Ascending aorta (tissue), 2 donors: ENCODE results near the gene MRPL22. TPM values are rescaled to one million over a fixed set of nuclear protein-coding genes. Genes with fewer than 3 reads are reported as not detected.

Source experiments
- DNase-seq, 2 donors: peaks; one replicate each; pipeline ENCODE4 v3.0.0-alpha.2; 2019; ENCODE audit warnings: low spot score in 2 of 2
- H3K27ac ChIP-seq, 2 donors: fragments of 200-600 bp; sonication (generic); one replicate each; pipeline ENCODE4 v1.5.1; 2016 to 2017; ENCODE audit warnings: mild to moderate bottlenecking in 1 of 2
- H3K27me3 ChIP-seq: fragments of 200-600 bp; sonication (generic); one replicate; pipeline ENCODE4 v1.5.1; 2017
- H3K36me3 ChIP-seq, 2 donors: fragments of 200-600 bp; sonication (generic); one replicate each; pipeline ENCODE4 v1.5.1; 2016
- H3K4me1 ChIP-seq, 2 donors: fragments of 200-600 bp; sonication (generic); one replicate each; pipeline ENCODE4 v1.5.1; 2016 to 2017; ENCODE audit warnings: mild to moderate bottlenecking in 1 of 2
- H3K4me3 ChIP-seq, 2 donors: fragments of 200-600 bp; sonication (generic); one replicate each; pipeline ENCODE4 v1.5.1; 2016 to 2017; ENCODE audit warnings: mild to moderate bottlenecking in 1 of 2
- H3K9me3 ChIP-seq, 2 donors: fragments of 200-600 bp; sonication (generic); one replicate each; pipeline ENCODE4 v1.5.1; 2016
- intact Hi-C: fragments of 100-400 bp; cut with DNase I; formaldehyde crosslinking; loops from one replicate; pipeline ENCODE4 v1.15.1; 2023
- total RNA-seq: library from RNA; depleted of rRNA; stranded (reverse); fragments of >200 nt; gene quantifications from one replicate; pipeline ENCODE4 v1.1.0, GENCODE V29; 2016
- TF ChIP-seq, protein P1 (sequence below), 3 experiments: fragments of 200-600 bp in 2 of 3; fragments of 450-650 bp in 1 of 3; sonication (generic) in 2 of 3; IDR thresholded peaks; one replicate each; pipeline ENCODE4 v1.5.1; 2016 to 2019; ENCODE audit warnings: antibody characterized with exemption in 3 of 3, mild to moderate bottlenecking in 1 of 3, moderate library complexity in 1 of 3

The MRPL22 gene
- total RNA-seq, 1 donor from 2014 or later, result 7.8 TPM

DNA sequence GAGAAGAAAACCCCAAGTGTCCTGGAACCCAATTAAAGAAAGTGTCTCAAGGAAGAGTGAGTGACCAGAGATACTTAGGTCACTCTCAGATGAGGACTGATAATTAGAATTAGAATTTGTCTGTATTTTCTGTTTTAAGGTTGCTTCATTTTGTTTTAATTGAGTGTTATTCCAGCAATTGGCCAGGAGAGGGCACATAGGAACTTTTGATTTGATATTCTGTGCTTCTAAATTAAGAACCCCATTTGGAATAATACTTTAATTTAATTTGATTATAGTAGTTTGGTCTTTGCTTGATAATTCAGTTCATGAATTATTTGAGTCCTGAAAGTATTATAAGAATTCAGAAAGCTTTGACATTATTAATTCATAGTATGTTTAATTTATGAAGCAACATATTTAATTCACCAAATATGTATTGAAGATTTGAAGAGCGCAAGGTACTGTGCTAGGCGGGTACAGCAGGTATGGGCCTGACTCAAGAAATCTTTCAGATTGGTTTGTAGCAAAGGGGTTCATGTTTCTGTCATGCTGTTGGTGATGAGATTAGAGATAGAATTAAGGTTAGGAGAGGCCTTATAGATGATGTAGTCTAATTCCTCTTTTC is 4.9 kb downstream of the MRPL22 start:
- no peaks in the 10 kb centered on the region for H3K9me3 ChIP-seq
- H3K27me3 ChIP-seq, result no peaks in the 10 kb centered on the region
- intact Hi-C loops, result no loop called here
- no peak overlapping the region for H3K27ac ChIP-seq
- peaks cover 0 to under 1% of the 10 kb centered on the region in 2 donors for H3K36me3 ChIP-seq
- DNase-seq, result no peak
- TF ChIP-seq, protein P1, sequence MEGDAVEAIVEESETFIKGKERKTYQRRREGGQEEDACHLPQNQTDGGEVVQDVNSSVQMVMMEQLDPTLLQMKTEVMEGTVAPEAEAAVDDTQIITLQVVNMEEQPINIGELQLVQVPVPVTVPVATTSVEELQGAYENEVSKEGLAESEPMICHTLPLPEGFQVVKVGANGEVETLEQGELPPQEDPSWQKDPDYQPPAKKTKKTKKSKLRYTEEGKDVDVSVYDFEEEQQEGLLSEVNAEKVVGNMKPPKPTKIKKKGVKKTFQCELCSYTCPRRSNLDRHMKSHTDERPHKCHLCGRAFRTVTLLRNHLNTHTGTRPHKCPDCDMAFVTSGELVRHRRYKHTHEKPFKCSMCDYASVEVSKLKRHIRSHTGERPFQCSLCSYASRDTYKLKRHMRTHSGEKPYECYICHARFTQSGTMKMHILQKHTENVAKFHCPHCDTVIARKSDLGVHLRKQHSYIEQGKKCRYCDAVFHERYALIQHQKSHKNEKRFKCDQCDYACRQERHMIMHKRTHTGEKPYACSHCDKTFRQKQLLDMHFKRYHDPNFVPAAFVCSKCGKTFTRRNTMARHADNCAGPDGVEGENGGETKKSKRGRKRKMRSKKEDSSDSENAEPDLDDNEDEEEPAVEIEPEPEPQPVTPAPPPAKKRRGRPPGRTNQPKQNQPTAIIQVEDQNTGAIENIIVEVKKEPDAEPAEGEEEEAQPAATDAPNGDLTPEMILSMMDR (IDR thresholded peaks at IDR 0.05), result peak; percentile 14 to 54 (median 52)
- peaks cover 0 to 13% of the 10 kb centered on the region in 2 donors for H3K4me1 ChIP-seq
- H3K4me3 ChIP-seq, result no peak overlapping the region

DNA sequence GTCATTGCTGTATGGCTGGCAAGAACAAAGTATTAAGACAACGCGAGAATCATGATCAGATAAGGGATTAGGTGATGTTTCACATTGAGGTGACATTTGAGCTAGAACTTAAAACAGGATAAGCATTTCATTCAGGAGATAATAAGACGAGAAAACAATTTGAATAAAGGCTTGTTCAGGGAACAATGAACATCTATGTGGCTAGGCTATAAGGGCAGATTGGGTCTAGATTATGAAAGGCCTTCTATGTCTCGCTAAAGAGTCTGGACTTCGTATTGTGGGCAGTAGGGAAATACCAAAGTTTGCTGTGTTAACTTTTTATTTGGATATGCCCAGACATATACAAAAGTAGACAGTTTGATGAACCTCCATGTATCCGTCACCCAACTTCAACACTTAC is 6.9 kb downstream of the MRPL22 start:
- intact Hi-C loops, result no loop called here
- no peak overlapping the region for H3K4me3 ChIP-seq
- H3K4me1 ChIP-seq, result peaks cover 0 to 2% of the 10 kb centered on the region in 2 donors
- no peaks in the 10 kb centered on the region for H3K9me3 ChIP-seq
- peaks cover 0 to 7% of the 10 kb centered on the region in 2 donors for H3K36me3 ChIP-seq
- no peak overlapping the region for H3K27ac ChIP-seq
- TF ChIP-seq, protein P1 (IDR thresholded peaks at IDR 0.05), result no peak
- no peak for DNase-seq
- H3K27me3 ChIP-seq, result no peaks in the 10 kb centered on the region

DNA sequence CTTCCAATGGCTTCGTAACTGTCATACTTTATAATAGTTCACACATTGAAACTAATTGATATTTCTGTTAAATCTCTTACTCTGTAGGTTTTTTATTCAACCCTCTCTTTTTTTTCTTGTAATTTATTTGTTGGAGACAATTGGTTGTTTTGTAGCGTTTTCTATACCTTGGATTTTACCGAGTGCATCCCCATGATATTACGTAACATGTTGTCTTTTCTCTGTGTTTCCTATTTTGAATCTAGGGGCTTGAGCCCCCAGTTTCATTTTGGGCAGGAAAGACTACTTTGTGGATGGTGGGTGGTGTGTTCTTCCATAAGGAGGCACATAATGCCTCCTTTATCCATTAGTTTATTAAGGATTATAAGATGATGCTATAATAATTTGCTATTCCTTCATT is 7.4 kb downstream of the MRPL22 start:
- Histone ChIP-seq H3K9me3 (no peaks in the 10 kb centered on the region), H3K27ac (no peak overlapping the region), H3K27me3 (no peaks in the 10 kb centered on the region), H3K4me1 (no peaks in the 10 kb centered on the region), H3K4me3 (no peak overlapping the region), H3K36me3 (peaks cover 0 to 7% of the 10 kb centered on the region in 2 donors)
- TF ChIP-seq, protein P1 (IDR thresholded peaks at IDR 0.05), result no peak
- DNase-seq, result no peak
- intact Hi-C loops, result no loop called here

DNA sequence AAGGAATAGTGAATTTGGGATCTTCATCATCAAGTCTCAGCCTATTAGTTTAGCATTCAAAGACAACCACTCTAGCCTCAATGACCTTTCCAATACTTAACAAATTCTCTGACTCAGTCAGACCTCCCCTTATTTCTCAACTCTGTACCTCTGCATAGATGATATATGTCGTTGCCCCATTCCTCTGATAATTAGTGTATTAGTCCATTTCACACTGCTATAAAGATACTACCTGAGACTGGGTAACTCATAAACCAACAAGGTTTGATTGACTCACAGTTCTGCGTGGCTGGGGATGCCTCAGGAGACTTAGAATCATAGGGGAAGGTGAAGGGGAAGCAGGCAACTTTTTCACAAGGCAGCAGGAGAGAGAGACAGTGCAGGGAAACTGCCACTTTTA is 8.9 kb downstream of the MRPL22 start:
- Histone ChIP-seq H3K27me3 (no peaks in the 10 kb centered on the region), H3K9me3 (no peaks in the 10 kb centered on the region), H3K36me3 (peaks cover 0 to 7% of the 10 kb centered on the region in 2 donors), H3K27ac (no peak overlapping the region), H3K4me1 (no peaks in the 10 kb centered on the region), H3K4me3 (no peak overlapping the region)
- TF ChIP-seq, protein P1 (IDR thresholded peaks at IDR 0.05), result no peak
- DNase-seq, result no peak
- intact Hi-C loops, result no loop called here

DNA sequence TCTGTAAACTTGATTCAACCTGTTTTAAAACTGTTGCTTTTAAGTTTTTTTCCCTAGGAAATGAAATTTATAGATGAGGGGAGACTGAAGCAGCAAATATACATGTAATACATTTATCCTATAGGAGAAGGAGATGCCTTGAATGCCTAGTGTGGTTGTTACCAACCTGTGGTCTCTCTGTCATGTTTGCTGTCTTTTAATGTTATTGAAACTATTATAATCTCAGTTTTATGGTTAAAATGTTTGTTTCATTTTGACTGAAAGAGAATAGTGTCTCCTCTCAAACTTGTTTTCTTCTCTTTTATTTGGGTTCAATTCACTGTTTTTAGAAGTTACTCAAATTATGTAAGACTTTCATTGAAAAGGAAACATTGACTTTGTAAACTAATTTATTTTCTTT is 15.8 kb downstream of the MRPL22 start:
- peaks cover 23 to 45% of the 10 kb centered on the region in 2 donors for H3K36me3 ChIP-seq
- intact Hi-C loops, result no loop called here
- TF ChIP-seq, protein P1 (IDR thresholded peaks at IDR 0.05), result no peak

DNA sequence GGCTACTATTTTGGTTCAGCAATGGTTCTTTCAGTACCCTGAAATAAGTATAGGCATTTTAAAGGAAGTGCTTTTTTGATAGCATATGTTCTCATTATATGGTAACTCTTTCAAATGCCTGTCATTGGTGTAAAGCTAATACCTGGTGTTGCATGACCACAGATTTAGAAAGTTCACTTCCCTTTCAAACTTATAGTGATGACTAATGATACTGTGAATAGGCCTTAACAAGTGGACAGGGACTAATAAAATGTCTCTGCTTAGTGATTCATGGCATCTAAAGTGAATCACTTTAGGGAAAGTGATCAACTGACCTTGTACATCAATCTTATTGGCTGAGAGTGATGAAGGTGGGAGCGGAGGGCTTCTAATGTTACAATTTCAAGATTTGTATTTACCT is 21.6 kb downstream of the MRPL22 start:
- intact Hi-C loops, result no loop called here
- TF ChIP-seq, protein P1 (IDR thresholded peaks at IDR 0.05), result no peak
- Histone ChIP-seq H3K27ac (no peak overlapping the region), H3K9me3 (no peaks in the 10 kb centered on the region), H3K4me1 (no peaks in the 10 kb centered on the region), H3K4me3 (no peak overlapping the region), H3K27me3 (no peaks in the 10 kb centered on the region), H3K36me3 (peaks cover 36 to 70% of the 10 kb centered on the region in 2 donors)
- DNase-seq, result no peak

More for the DNA sequence above, 15.8 kb downstream of the MRPL22 start:
- no peak for DNase-seq
- Histone ChIP-seq H3K27me3 (no peaks in the 10 kb centered on the region), H3K27ac (no peak overlapping the region), H3K9me3 (no peaks in the 10 kb centered on the region), H3K4me1 (no peaks in the 10 kb centered on the region), H3K4me3 (no peak overlapping the region)
